ENCODE results near the gene CASR.
A peak's percentile ranks its signal among the peaks of the same experiment; 100 is the strongest.

CASR gene

DNA sequence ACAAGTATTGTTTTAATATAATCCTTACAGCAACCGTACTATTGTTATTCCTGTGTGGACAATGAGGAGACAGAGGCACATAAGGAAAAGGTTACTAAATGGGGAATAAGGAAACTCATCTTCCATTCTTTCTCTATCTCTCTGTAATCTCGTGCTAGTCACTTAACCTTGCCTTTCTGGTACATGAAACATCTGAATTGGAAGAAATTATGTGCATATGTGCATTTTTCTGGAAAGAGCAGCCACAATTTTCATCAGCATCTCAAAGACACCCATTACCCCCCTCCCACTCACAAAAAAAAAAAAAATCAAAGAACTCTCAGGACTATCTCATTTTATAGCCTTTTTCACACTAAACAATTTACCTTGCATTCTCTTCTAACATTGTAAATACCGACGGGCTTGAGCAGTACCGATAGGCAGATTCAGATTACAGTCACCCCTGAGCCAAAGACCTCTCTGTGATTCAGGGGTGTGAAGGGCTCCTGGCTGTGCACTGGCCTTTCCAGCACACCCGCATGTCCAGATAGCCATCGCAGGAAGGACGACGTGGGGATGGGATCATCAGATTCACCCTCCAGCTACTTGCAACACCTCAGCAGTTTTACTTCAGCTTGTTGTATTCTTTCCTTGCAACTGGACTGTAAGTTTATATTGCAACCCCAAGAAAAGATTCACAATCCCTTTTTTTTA, 48.1 kb downstream of the CASR start:
- peak overlapping the region; percentile 96; the same call in 1 of the 2 replicates for H3K27ac ChIP-seq (replicated peaks)
- DNase-seq (ENCODE audit: low read depth in 1 of 2, low spot score in 1 of 2), result no peak
- H3K27me3 ChIP-seq (ENCODE audit: insufficient read depth, poor library complexity, severe bottlenecking), result no peaks in the 10 kb centered on the region
- TF ChIP-seq, protein P1, sequence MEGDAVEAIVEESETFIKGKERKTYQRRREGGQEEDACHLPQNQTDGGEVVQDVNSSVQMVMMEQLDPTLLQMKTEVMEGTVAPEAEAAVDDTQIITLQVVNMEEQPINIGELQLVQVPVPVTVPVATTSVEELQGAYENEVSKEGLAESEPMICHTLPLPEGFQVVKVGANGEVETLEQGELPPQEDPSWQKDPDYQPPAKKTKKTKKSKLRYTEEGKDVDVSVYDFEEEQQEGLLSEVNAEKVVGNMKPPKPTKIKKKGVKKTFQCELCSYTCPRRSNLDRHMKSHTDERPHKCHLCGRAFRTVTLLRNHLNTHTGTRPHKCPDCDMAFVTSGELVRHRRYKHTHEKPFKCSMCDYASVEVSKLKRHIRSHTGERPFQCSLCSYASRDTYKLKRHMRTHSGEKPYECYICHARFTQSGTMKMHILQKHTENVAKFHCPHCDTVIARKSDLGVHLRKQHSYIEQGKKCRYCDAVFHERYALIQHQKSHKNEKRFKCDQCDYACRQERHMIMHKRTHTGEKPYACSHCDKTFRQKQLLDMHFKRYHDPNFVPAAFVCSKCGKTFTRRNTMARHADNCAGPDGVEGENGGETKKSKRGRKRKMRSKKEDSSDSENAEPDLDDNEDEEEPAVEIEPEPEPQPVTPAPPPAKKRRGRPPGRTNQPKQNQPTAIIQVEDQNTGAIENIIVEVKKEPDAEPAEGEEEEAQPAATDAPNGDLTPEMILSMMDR (IDR thresholded peaks at IDR 0.05; ENCODE audit: insufficient read depth, low read length), result no peak
- TF ChIP-seq GABPA (IDR thresholded peaks at IDR 0.05; ENCODE audit: low read depth) (no peak), POLR2AphosphoS5 (IDR thresholded peaks at IDR 0.05; ENCODE audit: low read depth) (no peak), SPI1 (IDR thresholded peaks at IDR 0.05; ENCODE audit: borderline replicate concordance, low read depth) (no peak)
- TF ChIP-seq, protein P2, sequence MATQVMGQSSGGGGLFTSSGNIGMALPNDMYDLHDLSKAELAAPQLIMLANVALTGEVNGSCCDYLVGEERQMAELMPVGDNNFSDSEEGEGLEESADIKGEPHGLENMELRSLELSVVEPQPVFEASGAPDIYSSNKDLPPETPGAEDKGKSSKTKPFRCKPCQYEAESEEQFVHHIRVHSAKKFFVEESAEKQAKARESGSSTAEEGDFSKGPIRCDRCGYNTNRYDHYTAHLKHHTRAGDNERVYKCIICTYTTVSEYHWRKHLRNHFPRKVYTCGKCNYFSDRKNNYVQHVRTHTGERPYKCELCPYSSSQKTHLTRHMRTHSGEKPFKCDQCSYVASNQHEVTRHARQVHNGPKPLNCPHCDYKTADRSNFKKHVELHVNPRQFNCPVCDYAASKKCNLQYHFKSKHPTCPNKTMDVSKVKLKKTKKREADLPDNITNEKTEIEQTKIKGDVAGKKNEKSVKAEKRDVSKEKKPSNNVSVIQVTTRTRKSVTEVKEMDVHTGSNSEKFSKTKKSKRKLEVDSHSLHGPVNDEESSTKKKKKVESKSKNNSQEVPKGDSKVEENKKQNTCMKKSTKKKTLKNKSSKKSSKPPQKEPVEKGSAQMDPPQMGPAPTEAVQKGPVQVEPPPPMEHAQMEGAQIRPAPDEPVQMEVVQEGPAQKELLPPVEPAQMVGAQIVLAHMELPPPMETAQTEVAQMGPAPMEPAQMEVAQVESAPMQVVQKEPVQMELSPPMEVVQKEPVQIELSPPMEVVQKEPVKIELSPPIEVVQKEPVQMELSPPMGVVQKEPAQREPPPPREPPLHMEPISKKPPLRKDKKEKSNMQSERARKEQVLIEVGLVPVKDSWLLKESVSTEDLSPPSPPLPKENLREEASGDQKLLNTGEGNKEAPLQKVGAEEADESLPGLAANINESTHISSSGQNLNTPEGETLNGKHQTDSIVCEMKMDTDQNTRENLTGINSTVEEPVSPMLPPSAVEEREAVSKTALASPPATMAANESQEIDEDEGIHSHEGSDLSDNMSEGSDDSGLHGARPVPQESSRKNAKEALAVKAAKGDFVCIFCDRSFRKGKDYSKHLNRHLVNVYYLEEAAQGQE (IDR thresholded peaks at IDR 0.05; ENCODE audit: insufficient replicate concordance, low read depth), result no peak
- H3K4me3 ChIP-seq (replicated peaks; ENCODE audit: insufficient read depth, low read length), result no peak overlapping the region

DNA sequence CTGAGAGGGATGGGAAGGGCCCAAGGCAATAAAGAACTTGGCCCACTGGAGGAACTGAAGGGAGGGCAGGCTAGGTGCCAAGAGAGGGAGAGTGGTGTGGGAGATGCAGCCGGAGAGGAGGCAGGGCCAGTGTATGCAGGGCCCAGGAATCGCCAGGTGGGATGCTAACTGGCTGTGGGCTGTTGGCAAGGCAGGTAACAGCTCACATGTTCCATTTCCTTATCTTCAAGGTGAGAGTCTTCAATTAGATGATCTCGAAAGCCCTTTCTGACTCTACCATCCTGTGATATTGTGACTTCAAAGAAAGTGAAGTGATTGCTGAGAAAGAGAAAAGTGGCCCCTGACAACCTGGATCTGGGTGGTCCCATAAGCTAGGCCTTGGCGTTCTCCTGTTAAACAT, 49.0 kb downstream of the CASR start:
- H3K27me3 ChIP-seq (ENCODE audit: insufficient read depth, poor library complexity, severe bottlenecking), result no peaks in the 10 kb centered on the region
- peak overlapping the region; percentile 96 for H3K27ac ChIP-seq (replicated peaks)
- TF ChIP-seq, protein P1 (IDR thresholded peaks at IDR 0.05; ENCODE audit: insufficient read depth, low read length), result no peak
- no peak overlapping the region for H3K4me3 ChIP-seq (replicated peaks; ENCODE audit: insufficient read depth, low read length)
- DNase-seq (ENCODE audit: low read depth in 1 of 2, low spot score in 1 of 2), result no peak

DNA sequence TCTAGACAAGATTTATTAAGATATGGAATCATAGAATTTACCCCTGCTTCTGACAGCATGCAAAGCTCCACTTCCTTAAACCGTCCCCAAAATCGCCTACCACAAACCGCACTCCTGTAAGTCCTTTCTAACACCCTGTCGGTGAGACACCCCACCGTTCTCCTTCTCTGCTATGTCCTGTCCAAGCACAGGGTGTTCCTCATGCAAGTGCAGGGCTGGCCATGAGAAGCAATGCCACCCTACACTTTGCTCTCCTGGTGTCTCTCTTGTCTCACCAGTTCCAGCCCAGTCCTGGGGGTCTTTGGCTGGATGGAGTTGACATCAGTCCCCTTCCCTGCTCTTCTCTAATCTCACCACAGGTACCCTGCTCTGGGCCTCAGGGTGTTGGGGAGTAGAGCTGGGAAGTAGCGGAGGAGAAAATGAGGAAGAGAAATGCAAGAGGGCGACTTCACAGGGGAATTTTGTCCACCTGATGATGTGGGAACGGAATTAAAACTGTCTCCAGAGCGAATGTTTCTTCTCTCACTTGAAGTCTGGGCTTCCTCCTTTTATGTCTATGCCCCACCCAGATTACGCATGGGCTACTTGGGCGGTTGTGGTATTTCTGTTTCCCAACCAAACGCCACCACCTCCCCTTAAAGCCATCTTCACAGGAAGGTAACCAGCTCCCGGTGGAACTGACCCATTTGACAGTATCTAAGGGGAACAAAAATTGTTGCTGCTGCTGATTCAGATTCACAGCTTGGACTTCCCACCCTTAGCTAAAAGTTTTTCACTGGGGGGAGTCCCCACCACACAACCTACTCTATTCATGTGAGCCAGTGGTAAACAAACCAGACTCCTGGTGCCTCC, 49.9 kb downstream of the CASR start:
- H3K27ac ChIP-seq (replicated peaks), result peak overlapping the region; percentile 96
- H3K4me3 ChIP-seq (replicated peaks; ENCODE audit: insufficient read depth, low read length), result 0 out of 2 replicates have a peak overlapping the region, but pooled peaks have one; percentile 6
- TF ChIP-seq, protein P2 (IDR thresholded peaks at IDR 0.05; ENCODE audit: insufficient replicate concordance, low read depth), result no peak
- TF ChIP-seq, protein P1 (IDR thresholded peaks at IDR 0.05; ENCODE audit: insufficient read depth, low read length), result no peak
- TF ChIP-seq SPI1 (IDR thresholded peaks at IDR 0.05; ENCODE audit: borderline replicate concordance, low read depth), result peak; percentile 96
- peak; percentile 42; the same call in 1 of the 2 replicates for TF ChIP-seq POLR2AphosphoS5 (IDR thresholded peaks at IDR 0.05; ENCODE audit: low read depth)
- no peak for TF ChIP-seq GABPA (IDR thresholded peaks at IDR 0.05; ENCODE audit: low read depth)
- peak; percentile 74 to 96 for DNase-seq (ENCODE audit: low read depth in 1 of 2, low spot score in 1 of 2)
- no peaks in the 10 kb centered on the region for H3K27me3 ChIP-seq (ENCODE audit: insufficient read depth, poor library complexity, severe bottlenecking)

All from HL-60 (cell line).